ENCODE measurements around the gene CACNA1D. TPM values are rescaled to one million over a fixed set of nuclear protein-coding genes. Genes with fewer than 3 reads are reported as not detected.

The CACNA1D gene
- total RNA-seq, 1 experiment from 2014 or later, result 1.1 TPM

DNA sequence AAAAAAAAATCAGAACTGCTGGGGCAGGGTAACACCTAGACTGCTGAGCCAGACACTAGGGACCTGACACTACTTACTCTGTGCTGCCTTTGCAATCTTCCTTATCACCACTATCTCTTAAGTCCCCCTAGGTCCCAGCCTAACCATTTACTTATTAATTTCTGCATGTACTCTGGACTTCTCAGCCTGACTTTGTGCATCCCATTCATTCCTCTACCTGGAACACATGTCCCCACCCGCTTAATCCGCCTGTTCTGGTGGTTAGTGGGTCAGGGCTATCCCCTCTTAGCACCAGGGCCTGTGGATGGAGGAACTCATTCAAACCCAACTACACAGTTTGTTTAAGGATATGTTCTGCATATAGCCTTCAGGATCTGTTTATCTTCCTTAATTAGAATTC lies 5.0 kb upstream of the CACNA1D start:
- POLR2A ChIA-PET, result no interaction called here
- Histone ChIP-seq H3K36me3 (ENCODE audit: control insufficient read depth in 1 of 2, insufficient read depth in 2 of 2, low read length in 2 of 2) (no peaks in the 10 kb centered on the region), H3K27me3 (ENCODE audit: insufficient read depth, low read length) (peaks cover 5% of the 10 kb centered on the region; the same call in 1 of the 2 replicates), H3K9me3 (ENCODE audit: control insufficient read depth in 1 of 2, insufficient read depth in 1 of 2, low read depth in 1 of 2, low read length in 2 of 2) (no peaks in the 10 kb centered on the region), H3K27ac (ENCODE audit: low read depth, low read length) (no peak overlapping the region), H2AFZ (ENCODE audit: low read depth, low read length, poor library complexity, severe bottlenecking) (no peak overlapping the region), H4K20me1 (ENCODE audit: insufficient read depth) (no peaks in the 10 kb centered on the region), H3K4me3 (replicated peaks in 1 of 2; ENCODE audit: low read depth in 1 of 2, low read length in 2 of 2) (no peak overlapping the region), H3K4me1 (ENCODE audit: control insufficient read depth in 1 of 2, insufficient read depth in 2 of 2, low read length in 2 of 2) (peaks cover 0 to 8% of the 10 kb centered on the region in 2 experiments; a peak in 1 of 4 replicates), H3K4me2 (ENCODE audit: low read length) (no peak overlapping the region), H3K9ac (ENCODE audit: low read length) (no peak overlapping the region), H3K79me2 (ENCODE audit: insufficient read depth, low read length) (no peaks in the 10 kb centered on the region), H3K9me2 (ENCODE audit: insufficient read depth) (no peaks in the 10 kb centered on the region)
- intact Hi-C loops (cut with micrococcal nuclease), result no loop called here
- ATAC-seq (no peak), DNase-seq (ENCODE audit: low read depth, low spot score) (no peak)
- BruUV-seq (replicated peaks), result no TSS peak
- RAD21 ChIA-PET (ENCODE audit: low non-redundant PET in 1 of 2, low total read pairs in 2 of 2, uncharacterized antibody in 2 of 2, unreplicated experiment in 2 of 2), result no interaction called here
- TF ChIP-seq ZBTB33 (IDR thresholded peaks at IDR 0.05; ENCODE audit: extremely low read depth, insufficient replicate concordance, low read length) (no peak), JUND (IDR thresholded peaks at IDR 0.05) (no peak), MAX (IDR thresholded peaks at IDR 0.05) (no peak), POLR2AphosphoS5 (IDR thresholded peaks at IDR 0.05; ENCODE audit: low read depth, low read length) (no peak), SP1 (IDR thresholded peaks at IDR 0.05; ENCODE audit: low read depth) (no peak), POLR2A (IDR thresholded peaks at IDR 0.05; ENCODE audit: borderline replicate concordance, extremely low read depth, insufficient read depth, insufficient read length) (no peak), REST (IDR thresholded peaks at IDR 0.05; ENCODE audit: low read depth) (no peak), RAD21 (IDR thresholded peaks at IDR 0.05; ENCODE audit: low read depth) (no peak), CEBPB (IDR thresholded peaks at IDR 0.05; ENCODE audit: low read depth) (no peak), SIN3A (IDR thresholded peaks at IDR 0.05; ENCODE audit: low read depth) (no peak), YY1 (IDR thresholded peaks at IDR 0.05; ENCODE audit: extremely low read depth, insufficient replicate concordance, low read depth, low read length) (no peak), SRF (IDR thresholded peaks at IDR 0.05; ENCODE audit: low read depth) (no peak), EZH2 (IDR thresholded peaks at IDR 0.05) (no peak), TCF7L2 (IDR thresholded peaks at IDR 0.05; ENCODE audit: borderline replicate concordance, extremely low read depth, insufficient read depth, insufficient read length) (no peak), EGR1 (IDR thresholded peaks at IDR 0.05; ENCODE audit: low read depth) (no peak), CBX3 (IDR thresholded peaks at IDR 0.05; ENCODE audit: low read depth) (no peak), EZH2phosphoT487 (IDR thresholded peaks at IDR 0.05; ENCODE audit: borderline replicate concordance) (no peak)
- TF ChIP-seq, protein P1, sequence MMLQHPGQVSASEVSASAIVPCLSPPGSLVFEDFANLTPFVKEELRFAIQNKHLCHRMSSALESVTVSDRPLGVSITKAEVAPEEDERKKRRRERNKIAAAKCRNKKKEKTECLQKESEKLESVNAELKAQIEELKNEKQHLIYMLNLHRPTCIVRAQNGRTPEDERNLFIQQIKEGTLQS (IDR thresholded peaks at IDR 0.05), result no peak
- CTCF ChIA-PET, result no interaction called here

Data from HCT116 (cell line).